Cardiac fibroblast (primary cell): Measurements from ENCODE around the gene SDK2.

ENCODE experiments used
- DNase-seq, 2 donors: peaks; one replicate each; pipeline versions ENCODE4 v3.0.0 to v3.0.0-alpha.2; 2010; ENCODE audit warnings: low read depth in 2 of 2
- H3K4me3 ChIP-seq, 2 donors: replicated peaks in 1 of 2; 1 replicate in 1 of 2; 2 replicates in 1 of 2; pipeline ENCODE4 v1.5.1; 2011; ENCODE audit warnings: low read depth in 2 of 2, low read length in 2 of 2, mild to moderate bottlenecking in 2 of 2, moderate library complexity in 1 of 2
- TF ChIP-seq, protein P1 (sequence below): IDR thresholded peaks from one replicate; pipeline ENCODE4 v1.5.1; 2011; ENCODE audit warnings: low read depth, mild to moderate bottlenecking, low read length, inconsistent platforms

The SDK2 gene

DNA sequence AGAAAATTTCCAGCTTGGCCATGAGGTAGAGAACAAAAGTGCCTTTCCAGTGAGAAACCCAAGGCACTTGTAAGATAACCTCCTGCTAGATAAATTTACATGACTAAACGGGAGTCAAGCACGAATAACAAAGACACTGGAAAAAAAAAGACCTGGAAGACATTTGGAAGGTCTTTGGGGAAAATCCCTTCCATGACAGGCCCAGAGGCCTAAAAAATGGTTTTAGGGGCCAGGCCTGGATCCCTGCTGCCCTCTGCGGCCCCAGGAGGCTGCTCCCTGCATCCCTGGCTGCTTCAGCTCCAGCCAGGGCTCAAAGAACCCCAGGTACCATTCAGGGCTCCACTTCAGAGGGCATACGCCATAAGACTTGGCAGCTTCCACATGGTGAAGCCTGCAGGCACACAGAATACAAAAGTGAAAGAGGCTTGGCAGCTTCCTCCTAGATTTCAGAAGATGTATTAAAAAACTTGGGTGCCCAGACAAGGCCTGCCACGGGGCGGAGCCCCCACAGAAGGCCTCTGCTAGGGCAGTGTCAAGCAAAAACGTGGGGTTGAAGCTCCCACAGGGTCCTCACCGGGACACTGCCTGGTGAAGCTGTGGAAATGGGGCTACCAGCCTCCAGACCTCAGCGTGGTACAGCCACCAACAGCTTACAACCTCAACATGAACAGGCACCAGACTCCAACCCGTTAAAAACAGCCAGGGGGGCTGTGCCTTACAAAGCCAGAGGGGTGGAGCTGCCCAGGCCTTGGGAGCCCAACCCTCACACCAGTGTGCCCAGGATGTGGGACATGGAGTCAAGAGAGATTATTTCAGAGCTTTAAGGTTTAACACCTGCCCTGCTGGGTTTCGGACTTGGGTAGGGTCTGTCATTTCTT, 77.1 kb downstream of the SDK2 start:
- TF ChIP-seq, protein P1, sequence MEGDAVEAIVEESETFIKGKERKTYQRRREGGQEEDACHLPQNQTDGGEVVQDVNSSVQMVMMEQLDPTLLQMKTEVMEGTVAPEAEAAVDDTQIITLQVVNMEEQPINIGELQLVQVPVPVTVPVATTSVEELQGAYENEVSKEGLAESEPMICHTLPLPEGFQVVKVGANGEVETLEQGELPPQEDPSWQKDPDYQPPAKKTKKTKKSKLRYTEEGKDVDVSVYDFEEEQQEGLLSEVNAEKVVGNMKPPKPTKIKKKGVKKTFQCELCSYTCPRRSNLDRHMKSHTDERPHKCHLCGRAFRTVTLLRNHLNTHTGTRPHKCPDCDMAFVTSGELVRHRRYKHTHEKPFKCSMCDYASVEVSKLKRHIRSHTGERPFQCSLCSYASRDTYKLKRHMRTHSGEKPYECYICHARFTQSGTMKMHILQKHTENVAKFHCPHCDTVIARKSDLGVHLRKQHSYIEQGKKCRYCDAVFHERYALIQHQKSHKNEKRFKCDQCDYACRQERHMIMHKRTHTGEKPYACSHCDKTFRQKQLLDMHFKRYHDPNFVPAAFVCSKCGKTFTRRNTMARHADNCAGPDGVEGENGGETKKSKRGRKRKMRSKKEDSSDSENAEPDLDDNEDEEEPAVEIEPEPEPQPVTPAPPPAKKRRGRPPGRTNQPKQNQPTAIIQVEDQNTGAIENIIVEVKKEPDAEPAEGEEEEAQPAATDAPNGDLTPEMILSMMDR = no peak
- no peak for DNase-seq
- H3K4me3 ChIP-seq = no peak overlapping the region

DNA sequence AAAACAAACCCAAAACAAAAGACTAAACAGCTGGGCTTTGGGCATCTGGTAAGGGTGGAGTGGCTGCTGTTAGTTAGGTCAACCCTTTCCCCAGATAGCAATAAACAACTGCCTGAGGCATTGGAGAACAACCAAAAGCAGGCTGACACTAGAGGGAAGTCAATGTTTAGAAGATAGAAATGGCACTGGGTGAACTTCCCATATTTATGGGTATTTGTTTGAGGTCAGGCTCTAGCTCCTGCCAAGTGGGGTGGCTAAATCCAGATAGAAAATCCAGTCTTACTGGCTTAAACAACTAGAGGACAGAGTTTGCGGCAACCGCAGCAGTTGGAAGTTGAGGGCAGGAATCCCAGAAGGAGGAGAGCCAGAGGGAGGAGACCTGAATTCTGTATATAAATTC, 79.4 kb downstream of the SDK2 start:
- no peak for DNase-seq
- H3K4me3 ChIP-seq = no peak overlapping the region
- TF ChIP-seq, protein P1 = no peak

DNA sequence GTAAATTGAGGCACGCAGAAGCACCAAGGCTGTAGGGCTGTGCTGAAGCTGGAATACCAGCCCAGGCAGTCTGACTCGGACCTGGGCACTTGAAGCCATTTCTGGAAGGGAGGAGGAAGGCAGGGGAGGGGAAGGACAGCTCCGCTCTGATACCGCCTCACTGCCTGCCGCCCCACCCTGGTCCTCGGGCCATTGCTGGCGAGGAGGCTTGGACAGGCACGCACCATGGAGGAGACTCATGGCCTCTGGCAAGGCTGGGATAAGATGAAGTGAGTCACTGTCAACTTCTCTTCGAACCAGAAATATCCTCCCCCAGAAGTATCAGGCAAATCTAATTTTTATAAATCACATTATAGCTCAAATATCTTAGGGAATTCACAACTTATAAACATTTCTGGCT, 81.3 kb downstream of the SDK2 start:
- H3K4me3 ChIP-seq = no peak overlapping the region
- TF ChIP-seq, protein P1 = no peak
- no peak for DNase-seq

DNA sequence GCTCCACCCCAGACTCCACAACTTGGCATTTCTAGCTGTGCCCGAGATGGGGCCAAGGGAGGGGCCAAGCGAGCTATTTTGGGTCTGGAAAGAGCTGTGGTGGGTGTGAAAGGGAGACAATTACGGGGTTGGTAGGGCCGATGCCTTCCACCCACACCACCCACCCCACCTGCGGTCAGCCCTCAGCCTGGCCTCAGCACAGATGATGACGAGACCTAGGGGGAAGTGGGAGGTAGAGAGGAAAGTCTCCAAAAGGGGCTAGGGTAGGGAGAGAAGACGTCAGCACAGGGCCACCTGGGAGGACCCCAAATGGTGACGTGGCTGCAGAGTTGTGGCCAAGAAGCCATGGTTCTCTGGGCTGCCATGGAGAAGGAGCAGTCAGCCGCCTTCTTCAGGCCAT, 83.1 kb downstream of the SDK2 start:
- DNase-seq = no peak
- TF ChIP-seq, protein P1 = no peak
- no peak overlapping the region for H3K4me3 ChIP-seq

DNA sequence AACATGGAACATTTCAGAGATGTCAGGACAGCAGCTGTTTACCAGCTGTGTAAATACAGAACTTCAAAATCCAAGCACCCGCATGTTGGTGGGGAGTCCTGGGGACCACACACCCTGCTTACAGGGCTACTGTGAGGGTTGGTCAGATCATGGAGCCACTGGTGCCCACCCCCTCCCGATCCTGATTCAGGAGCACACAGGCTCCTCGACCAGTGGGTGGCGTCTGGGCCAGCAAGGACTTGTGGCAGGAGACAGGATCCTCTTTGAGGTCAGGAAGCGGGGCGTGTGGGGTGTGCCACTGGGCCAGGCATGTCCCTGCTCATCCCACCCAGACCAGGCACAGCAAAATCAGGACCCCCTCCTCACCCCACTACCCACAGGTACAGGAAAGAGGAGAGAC, 83.6 kb downstream of the SDK2 start:
- TF ChIP-seq, protein P1 = no peak
- no peak for DNase-seq
- H3K4me3 ChIP-seq = no peak overlapping the region

DNA sequence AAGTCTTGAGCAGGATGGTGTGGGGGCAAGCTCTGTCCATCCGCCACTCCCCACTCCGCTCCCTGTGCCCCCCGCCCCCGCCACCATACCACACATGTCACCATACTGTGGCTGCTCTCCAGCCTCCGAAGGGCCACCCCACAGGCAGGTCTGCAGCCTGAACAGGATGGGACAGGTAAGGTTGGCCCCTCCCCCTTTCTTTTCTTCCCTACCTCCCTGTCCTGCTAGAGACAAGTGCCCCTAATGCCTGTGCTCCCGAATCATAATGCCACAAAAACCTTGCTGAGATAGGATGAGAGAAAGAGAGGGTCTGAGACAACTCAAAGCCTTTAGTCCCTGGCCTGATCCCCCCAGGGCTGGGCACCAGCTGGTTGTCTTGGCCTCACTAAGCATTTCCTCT, 84.7 kb downstream of the SDK2 start:
- TF ChIP-seq, protein P1 = no peak
- no peak for DNase-seq
- no peak overlapping the region for H3K4me3 ChIP-seq
